Endometrial microvascular endothelial cells (primary cell): ENCODE measurements around the gene ACSF3. TPM values are rescaled to one million over a fixed set of nuclear protein-coding genes. Genes with fewer than 3 reads are reported as not detected.

Experiments
- in situ Hi-C: cut with HindIII; loops from 2 replicates; pipeline ENCODE4 v1.10.0; 2017; ENCODE audit warnings: low sequenced_read_pairs, low pct_unique_long_range_greater_than_20kb; ENCODE audit errors: inconsistent ontology term
- total RNA-seq: library from RNA; depleted of rRNA; stranded (reverse); fragments of >200 nt; gene quantifications from one replicate; pipeline ENCODE4 v1.2.3, GENCODE V29; 2015; ENCODE audit errors: inconsistent ontology term

The ACSF3 gene
- total RNA-seq, 1 donor from 2014 or later, result 29.0 TPM

GRCh38 chr16:89104303-89104702 lies 10.7 kb downstream of the ACSF3 start:
- in situ Hi-C loops, result no loop called here

DNA sequence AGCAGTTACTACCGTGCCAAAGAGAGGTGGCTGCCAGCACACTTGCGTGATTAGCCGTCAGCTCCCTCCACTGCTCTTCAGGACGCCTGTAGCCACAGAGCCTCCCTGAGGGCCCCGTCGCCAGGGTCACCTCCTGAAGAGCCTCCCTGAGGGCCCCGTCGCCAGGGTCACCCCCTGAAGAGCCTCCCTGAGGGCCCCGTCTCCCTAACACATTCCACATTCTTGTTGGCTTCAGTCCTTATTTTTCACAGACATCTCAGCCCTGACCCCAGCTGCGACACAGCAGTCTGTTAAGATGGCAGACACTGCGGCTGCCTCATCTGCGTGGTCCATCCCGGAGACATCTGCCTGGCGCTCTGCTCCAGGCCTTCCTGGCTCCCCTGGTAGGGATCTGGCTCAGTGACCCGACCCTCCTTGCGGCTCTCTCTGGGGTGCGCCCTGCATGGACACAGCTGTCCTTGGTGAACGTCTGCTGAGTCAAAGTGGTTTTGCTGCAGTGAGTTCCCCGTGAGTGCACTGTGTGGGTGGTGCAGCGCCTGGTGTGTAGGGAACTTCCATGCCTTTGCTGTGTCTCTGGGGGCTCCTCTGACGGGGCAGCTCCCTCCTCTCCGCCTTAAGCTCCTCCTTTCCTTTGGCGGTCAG lies 11.4 kb downstream of the ACSF3 start:
- in situ Hi-C loops, result no loop called here

GRCh38 chr16:89105599-89106151 lies 12.0 kb downstream of the ACSF3 start:
- in situ Hi-C loops, result no loop called here

DNA sequence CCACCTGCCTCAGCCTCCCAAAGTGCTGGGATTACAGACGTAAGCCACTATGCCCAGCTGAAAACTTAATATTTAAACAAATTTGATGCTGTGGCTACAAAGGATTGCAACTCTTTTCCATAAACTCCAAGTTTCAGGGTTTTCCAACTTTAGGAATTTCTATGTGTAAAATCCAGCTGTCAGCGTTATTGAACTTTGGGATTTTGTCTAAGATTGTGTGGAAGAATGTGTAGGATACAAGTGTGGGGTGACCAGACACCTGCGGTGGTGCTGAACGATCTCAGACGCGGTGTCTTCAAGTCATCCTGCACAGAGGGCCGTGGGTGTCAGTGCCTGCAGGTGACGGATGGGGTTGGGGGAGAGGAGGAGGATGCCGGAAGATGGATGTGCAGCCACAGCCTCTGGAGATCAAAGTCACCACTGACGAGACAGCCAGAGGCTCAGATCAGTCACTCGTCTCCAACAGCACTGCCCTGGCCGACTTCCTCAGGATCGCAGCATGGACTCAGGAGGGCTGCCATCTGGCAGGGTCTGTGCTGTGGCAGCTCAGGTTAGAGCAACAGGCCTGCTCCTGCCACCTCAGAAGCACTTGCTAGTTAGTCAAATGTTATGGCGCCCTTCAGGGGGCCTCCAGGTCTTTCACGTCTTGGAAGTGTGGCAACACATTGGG lies 13.0 kb downstream of the ACSF3 start:
- in situ Hi-C loops, result no loop called here

GRCh38 chr16:89107203-89107582 lies 13.5 kb downstream of the ACSF3 start:
- in situ Hi-C loops, result no loop called here

DNA sequence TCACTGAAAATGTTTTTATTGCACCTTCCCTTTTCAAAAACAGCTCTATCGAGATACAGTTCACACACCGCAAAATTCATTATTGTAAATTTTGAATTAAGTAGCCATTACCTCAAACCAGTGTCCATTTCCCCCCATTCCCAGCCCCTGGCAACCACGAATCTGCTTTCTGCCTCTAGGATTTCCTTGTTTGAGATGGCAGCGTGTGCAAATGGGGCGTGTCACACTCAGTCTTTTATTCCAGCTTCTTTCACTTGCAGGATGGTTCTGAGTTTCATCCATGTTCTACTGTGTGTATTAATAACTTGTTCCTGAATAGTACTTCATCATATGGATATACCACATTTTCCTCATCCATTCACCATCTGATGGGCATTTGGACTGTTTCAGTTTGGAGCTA lies 14.8 kb downstream of the ACSF3 start:
- in situ Hi-C loops, result no loop called here

GRCh38 chr16:89110641-89111040 lies 17.0 kb downstream of the ACSF3 start:
- in situ Hi-C loops, result no loop called here

DNA sequence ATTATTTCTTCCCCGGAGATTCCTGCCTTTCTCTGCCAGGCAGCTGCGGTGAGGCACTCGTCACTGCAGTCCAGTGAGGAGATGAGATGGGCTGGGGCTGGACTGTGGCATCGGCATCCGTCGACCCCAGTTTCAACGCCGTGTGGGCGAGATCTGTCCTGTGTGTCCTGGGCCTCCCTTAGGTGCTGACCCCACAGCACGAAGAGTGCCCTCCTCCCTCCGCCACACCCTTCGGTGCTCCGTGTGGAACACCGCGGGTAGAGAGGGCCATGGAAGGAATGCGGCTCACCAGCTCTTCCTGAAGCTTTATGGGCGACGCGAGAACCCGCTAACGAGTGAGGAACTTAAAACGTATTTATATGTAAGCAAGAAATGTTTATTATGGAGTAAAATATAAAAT lies 17.6 kb downstream of the ACSF3 start:
- in situ Hi-C loops, result no loop called here

GRCh38 chr16:89112377-89113151 lies 18.9 kb downstream of the ACSF3 start:
- in situ Hi-C loops, result no loop called here

DNA sequence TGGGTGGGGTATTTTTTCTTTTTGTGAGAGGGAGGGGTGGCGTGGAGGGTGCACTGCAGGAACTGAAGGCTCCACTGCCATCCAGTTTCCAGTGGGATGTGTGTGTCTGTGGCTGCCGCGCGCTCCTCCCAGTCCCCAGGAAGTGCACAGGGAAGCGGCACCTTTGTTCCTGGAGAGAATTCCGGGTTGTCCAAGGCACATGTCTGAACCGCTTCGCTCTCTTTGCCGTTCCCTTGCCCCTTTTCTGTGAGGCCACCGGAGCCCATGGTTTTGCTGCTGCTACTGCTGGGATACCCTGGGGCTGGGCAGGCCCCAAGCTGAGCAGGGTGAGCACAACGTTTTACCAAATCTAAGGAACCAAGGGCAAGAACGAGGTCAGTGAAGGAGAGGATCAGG lies 19.5 kb downstream of the ACSF3 start:
- in situ Hi-C loops, result no loop called here

GRCh38 chr16:89113661-89114060 lies 20.0 kb downstream of the ACSF3 start:
- in situ Hi-C loops, result no loop called here

- in situ Hi-C loops, result no loop called here
These were observed 20.7 kb downstream of the ACSF3 start for GRCh38 chr16:89114159-89114981.

- in situ Hi-C loops, result no loop called here
These were observed 21.7 kb downstream of the ACSF3 start for GRCh38 chr16:89115216-89115861.

GRCh38 chr16:89116341-89117226 lies 22.9 kb downstream of the ACSF3 start:
- in situ Hi-C loops, result no loop called here

- in situ Hi-C loops, result no loop called here
These were observed 23.7 kb downstream of the ACSF3 start for GRCh38 chr16:89117227-89117974.

DNA sequence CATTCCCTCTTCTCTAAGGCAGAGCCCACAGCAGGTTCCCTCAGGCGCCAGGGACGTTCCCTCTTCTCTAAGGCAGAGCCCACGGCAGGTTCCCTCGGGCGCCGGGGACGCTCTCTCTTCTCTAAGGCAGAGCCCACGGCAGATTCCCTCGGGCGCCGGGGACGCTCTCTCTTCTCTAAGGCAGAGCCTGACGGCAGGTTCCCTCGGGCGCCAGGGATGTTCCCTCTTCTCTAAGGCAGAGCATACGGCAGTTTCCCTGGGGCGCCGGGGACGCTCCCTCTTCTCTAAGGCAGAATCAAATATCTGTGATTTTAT lies 24.3 kb downstream of the ACSF3 start:
- in situ Hi-C loops, result no loop called here
